22Rv1 (cell line): ENCODE data around the gene FAM83G.

Experiments used
- ZFX ChIP-seq: fragments of 450-650 bp; IDR thresholded peaks from 2 replicates; pipeline ENCODE4 v1.6.1; 2017; ENCODE audit warnings: antibody characterized with exemption, borderline replicate concordance
- TF ChIP-seq, protein P1 (sequence below): fragments of 450-650 bp; IDR thresholded peaks from 2 replicates; pipeline ENCODE4 v1.5.1; 2017; ENCODE audit warnings: mild to moderate bottlenecking

DNA sequence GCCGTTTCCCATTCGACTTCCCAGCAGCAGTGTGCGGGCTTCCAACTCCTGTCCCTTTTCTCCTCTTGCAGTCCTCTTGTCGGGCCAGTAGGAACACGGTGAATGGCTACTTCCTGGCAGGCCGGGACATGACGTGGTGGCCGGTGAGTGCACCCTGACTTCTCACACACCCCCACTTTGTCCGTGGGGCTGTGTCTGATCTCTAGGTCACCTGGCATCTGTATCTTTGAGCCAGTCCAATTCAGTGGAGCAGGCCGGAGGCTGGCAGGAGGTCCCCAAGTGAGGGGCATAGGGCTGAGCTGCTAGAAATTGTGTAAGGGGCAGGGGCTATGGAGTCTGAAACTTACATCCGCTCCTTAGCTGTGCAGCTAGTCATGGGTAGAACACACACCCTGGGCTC, 46.0 kb downstream of the FAM83G start:
- TF ChIP-seq, protein P1, sequence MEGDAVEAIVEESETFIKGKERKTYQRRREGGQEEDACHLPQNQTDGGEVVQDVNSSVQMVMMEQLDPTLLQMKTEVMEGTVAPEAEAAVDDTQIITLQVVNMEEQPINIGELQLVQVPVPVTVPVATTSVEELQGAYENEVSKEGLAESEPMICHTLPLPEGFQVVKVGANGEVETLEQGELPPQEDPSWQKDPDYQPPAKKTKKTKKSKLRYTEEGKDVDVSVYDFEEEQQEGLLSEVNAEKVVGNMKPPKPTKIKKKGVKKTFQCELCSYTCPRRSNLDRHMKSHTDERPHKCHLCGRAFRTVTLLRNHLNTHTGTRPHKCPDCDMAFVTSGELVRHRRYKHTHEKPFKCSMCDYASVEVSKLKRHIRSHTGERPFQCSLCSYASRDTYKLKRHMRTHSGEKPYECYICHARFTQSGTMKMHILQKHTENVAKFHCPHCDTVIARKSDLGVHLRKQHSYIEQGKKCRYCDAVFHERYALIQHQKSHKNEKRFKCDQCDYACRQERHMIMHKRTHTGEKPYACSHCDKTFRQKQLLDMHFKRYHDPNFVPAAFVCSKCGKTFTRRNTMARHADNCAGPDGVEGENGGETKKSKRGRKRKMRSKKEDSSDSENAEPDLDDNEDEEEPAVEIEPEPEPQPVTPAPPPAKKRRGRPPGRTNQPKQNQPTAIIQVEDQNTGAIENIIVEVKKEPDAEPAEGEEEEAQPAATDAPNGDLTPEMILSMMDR, result no peak
- TF ChIP-seq ZFX, result no peak
